ENCODE measurements around the gene COL4A1.

COL4A1 gene

GRCh38 chr13:110236431-110236830, 70.5 kb downstream of the COL4A1 start:
- DNase-seq (ENCODE audit: low read depth) = no peak

GRCh38 chr13:110234532-110234931, 72.4 kb downstream of the COL4A1 start:
- no peak for DNase-seq (ENCODE audit: low read depth)

GRCh38 chr13:110233951-110234280, 73.0 kb downstream of the COL4A1 start:
- no peak for DNase-seq (ENCODE audit: low read depth)

- no peak for DNase-seq (ENCODE audit: low read depth)
These were observed 73.6 kb downstream of the COL4A1 start for GRCh38 chr13:110233181-110233950.

- no peak for DNase-seq (ENCODE audit: low read depth)
These were observed 74.2 kb downstream of the COL4A1 start for GRCh38 chr13:110232756-110233155.

GRCh38 chr13:110232142-110232541, 74.8 kb downstream of the COL4A1 start:
- DNase-seq (ENCODE audit: low read depth) = no peak

GRCh38 chr13:110231348-110232047, 75.5 kb downstream of the COL4A1 start:
- DNase-seq (ENCODE audit: low read depth) = no peak

- DNase-seq (ENCODE audit: low read depth) = no peak
These were observed 76.2 kb downstream of the COL4A1 start for GRCh38 chr13:110230661-110231347.

- DNase-seq (ENCODE audit: low read depth) = no peak
These were observed 76.9 kb downstream of the COL4A1 start for GRCh38 chr13:110229905-110230563.

- DNase-seq (ENCODE audit: low read depth) = no peak
These were observed 77.7 kb downstream of the COL4A1 start for GRCh38 chr13:110228936-110229904.

GRCh38 chr13:110227864-110228643, 78.9 kb downstream of the COL4A1 start:
- DNase-seq (ENCODE audit: low read depth) = no peak

- no peak for DNase-seq (ENCODE audit: low read depth)
These were observed 79.5 kb downstream of the COL4A1 start for GRCh38 chr13:110227416-110227815.

- no peak for DNase-seq (ENCODE audit: low read depth)
These were observed 81.1 kb downstream of the COL4A1 start for GRCh38 chr13:110225609-110226574.

GRCh38 chr13:110225003-110225402, 82.0 kb downstream of the COL4A1 start:
- no peak for DNase-seq (ENCODE audit: low read depth)

- no peak for DNase-seq (ENCODE audit: low read depth)
These were observed 82.4 kb downstream of the COL4A1 start for GRCh38 chr13:110224519-110224918.

GRCh38 chr13:110221406-110222117, 85.4 kb downstream of the COL4A1 start:
- no peak for DNase-seq (ENCODE audit: low read depth)

- no peak for DNase-seq (ENCODE audit: low read depth)
These were observed 86.5 kb downstream of the COL4A1 start for GRCh38 chr13:110220471-110220870.

- no peak for DNase-seq (ENCODE audit: low read depth)
These were observed 88.3 kb downstream of the COL4A1 start for GRCh38 chr13:110218581-110219201.

Measured in activated gamma-delta T cell treated with anti-CD3 and anti-CD28 coated beads, Interleukin-2, amount 50 U/mL, for 16 hours (primary cell).